HG03060 (cell line): Measurements from ENCODE around the gene GINS3.

ENCODE experiments used
- ATAC-seq: cut with Tn5 transposase; IDR thresholded peaks from one replicate; pipeline ENCODE4 v1.9.1; 2021; ENCODE audit warnings: low read depth, moderate number of reproducible peaks; ENCODE audit not compliant: unreplicated experiment

The GINS3 gene

DNA sequence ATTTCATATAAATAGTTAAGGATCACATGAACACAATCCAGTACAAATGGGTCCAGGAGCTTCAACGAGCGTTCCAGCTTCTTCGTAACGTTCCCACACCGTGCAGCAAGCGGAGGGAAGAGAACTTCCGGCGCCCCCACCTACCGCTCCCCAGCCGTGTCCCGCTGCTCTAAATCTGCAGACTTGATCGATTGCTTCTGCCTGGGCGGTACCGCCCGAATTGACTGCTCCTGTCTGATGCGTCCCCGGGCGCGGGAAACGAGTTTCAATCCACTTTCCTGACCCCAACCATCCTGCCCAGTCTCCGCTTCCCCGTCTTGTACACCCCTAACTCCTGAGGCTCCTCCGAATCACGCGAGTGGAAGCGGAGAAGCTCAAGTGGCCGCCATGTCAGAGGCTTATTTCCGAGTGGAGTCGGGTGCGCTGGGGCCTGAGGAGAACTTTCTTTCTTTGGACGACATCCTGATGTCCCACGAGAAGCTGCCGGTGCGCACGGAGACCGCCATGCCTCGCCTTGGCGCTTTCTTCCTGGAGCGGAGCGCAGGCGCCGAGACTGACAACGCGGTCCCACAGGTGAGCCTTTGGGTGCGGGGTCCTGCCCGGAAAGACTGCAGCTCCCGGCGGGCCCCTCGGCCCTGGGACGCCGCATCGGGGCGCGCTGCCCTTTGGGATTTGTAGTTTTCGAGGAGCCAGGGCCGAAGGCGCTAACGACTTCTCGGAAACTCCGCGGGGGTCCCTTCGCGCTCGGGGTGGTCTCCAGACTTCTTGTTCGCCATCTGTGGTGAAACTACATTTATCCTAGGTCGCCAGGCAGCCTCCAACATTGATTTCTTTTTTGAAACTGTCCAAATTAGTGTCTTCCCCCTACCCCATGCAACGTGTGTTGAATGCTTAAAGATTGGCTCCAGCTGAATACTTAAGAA, at the start of gene GINS3:
TSS of gene GINS3 (plus strand) at position 257 of the 923 bp plus-strand sequence. CDS start at position 388, 131 bp downstream.
- ATAC-seq, result peak; percentile 81

DNA sequence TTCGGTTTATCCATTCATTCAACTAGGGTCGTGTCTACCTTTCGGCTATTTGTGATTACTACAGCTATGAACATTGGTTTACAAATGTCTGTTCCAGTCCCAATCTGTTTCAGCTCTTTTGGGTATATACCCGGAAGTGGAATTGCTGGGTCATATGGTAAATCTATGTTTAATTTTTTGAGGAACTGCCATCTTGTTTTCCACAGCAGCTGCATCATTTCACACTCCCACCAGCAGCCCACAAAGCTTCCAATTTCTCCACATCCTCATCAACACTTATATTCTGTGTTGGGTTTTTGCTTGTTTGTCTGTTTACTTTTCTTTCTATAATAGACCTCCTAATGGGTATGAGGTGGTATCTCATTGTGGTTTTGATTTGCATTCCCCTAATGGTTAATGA, 48.7 kb upstream of the GINS3 start:
- no peak for ATAC-seq

DNA sequence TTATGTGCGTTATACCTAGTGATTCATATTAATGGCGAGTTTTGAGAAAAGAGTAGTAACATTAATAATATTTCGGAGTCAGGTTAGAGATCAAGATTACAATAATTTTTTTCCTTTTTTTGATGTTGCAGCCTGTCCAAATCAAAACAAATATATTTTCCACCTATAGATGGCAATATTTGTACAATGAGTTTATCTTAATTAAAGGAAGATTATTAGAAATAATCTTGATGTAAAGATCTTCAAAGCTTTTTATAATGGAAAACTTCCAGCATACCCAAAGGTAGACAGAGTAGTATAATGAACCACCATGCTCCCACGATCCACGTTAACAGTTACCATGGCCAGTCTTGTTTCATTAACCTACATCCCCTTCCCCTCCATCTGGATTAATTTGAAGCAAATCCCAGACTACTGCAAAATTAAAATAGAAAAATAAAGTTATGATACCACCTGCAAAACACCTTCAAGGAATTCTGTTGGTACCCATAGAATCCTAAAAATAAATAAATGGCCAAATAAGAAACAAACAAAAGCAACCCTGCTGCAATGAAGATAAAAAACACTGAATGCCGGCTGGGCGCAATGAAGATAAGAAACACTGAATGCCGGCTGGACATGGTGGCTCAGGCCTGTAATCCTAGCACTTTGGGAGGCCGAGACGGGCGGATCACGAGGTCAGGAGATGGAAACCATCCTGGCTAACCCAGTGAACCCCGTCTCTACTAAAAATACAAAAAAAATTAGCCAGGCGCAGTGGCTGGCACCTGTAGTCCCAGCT, 46.5 kb upstream of the GINS3 start:
- no peak for ATAC-seq

DNA sequence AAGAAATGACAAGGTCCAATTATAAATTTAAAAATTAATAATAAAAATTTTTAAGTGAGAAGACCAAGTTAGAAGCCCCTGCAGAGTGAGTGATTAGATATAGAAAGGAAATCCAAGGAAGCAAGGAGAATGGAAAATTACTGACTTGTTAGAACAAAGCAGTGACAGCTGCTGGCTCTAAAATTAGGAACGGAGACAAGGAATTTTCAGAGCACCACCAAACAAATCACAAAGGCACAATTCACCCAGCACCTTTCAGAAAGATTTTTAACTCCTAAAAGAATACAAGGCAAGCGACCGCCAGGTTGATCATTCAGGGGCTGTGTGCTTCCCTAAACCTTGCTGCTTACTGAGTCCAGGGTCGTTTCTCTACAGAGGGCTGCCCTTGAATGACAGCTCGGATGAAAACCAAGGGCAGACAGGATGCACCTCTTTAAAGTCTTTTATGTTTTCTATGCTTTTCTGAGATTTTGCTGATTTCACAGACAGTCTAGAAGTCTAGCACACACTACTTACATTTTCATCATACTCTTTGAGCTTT, 45.4 kb upstream of the GINS3 start:
- no peak for ATAC-seq

DNA sequence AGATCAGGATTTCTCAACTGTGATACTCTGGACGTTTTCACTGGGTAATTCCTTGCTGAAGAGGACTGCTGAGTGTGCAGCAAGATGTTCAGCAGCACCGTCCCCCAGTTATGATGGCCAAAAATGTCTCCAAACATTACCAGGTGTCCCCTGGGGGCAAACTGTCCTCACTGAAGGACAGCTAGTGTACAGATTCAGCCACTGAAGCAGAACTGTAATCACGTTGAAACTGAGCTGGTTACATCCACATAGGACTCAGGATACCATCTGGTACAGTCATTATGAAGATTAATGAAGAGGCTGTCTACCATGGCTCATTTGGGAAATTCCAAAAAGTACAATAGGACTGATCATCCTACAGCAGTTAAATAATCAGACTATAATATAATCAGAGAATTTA, 43.3 kb upstream of the GINS3 start:
- no peak for ATAC-seq

GRCh38 chr16:58352690-58353089, 39.6 kb upstream of the GINS3 start:
- no peak for ATAC-seq

DNA sequence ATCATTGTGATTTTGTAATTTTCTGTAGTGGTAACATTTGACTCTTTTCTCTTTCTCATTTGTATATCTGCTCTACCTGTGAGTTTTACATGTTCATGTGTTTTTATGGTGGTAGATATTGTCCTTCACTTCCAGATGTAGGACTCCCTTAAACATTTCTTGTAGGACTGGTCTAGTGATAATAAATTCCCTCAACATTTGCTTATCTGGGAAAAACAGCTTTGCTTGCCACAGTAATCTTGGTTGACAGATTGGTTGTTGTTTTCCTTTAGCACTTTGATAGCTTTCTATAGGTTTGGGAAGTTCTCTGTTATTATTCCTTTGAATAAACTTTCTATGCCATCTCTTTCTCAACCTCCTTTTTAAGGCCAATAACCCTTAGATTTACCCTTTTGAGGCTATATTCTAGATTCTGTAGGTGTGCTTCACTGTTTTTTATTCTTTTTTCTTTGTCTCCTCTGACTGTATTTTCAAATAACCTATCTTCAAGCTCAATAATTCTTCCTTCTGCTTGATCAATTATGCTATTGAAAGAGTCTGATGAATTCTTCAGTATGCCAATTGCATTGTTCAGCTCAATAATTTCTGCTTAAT, 32.1 kb upstream of the GINS3 start:
- no peak for ATAC-seq

DNA sequence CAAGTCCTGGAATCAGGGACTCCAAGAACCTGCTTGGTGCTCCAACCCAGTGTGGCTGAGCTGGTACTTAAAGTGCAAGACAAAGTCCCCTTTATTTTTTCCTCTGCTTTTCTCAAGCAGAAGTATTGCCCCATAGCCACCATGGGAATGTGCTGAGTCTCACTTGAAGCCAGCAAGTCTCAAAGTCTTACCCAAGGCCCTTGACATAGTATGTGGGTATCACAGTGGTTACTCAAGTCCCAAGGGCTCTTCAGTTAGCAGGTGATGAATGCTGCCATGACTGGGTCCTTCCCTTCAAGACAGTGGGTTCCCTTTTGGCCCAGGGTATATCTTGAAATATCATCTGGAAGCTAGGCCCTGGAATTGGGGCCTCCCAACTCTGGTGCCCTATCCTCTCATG, 30.5 kb upstream of the GINS3 start:
- ATAC-seq, result no peak

- no peak for ATAC-seq
Measured at GRCh38 chr16:58363746-58364393, 28.4 kb upstream of the GINS3 start.

DNA sequence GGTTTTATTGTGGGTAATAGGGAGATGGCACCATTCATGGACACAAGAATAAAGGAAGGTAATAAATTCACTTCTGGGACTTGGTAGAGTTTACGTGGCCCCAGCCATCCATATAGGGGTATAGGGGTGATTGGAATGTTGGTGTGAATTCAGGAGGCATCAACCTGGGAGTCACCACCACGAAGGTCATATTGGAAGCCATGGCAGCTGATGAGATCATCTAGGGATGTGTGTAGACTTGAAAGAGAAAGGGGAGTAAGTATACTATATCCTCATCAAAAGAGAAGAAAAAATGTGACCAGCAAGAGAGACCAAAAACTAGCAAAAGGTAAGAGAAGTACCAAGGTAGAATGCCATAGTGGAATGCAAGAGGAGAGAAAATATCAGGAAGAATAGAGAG, 26.6 kb upstream of the GINS3 start:
- no peak for ATAC-seq

GRCh38 chr16:58366247-58367031, 25.8 kb upstream of the GINS3 start:
- ATAC-seq, result no peak

GRCh38 chr16:58367252-58367651, 25.0 kb upstream of the GINS3 start:
- ATAC-seq, result no peak

DNA sequence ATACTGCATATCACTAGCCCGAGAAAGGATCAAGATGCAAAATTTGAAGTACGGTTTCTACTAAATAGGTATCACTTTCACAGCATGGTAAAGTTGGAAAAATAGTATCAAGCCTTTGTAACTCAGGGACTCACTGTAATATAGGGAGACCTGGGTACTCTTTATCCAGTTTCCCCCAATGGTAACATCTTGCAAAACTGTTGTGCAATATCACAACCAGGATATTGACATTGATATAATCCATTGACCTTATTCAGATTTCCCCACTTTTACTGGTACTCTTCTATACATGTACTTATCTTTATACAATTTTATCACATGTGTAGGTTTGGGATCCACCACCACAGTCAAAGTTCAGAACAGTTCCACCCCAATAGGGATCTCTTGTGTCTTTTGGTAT, 20.4 kb upstream of the GINS3 start:
- ATAC-seq, result no peak

DNA sequence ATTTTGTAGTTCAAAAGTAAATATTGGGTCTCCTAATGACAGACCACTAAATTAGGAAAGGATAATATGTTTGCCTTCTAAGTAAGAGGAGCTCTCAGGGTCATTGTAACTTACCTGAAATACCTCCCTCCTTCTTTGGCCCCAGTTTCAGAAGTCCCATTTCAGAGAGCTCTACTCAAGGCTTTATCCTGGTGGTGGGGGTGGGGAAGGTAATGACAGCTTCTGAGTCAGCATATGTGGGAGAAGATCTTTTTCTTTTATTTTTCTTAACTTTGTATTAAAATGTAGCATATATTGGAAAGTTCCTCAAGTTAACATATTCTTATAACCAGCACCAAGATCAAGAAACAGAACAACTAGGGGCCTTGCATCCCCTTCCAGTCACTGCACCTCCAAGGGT, 16.9 kb upstream of the GINS3 start:
- ATAC-seq, result no peak

DNA sequence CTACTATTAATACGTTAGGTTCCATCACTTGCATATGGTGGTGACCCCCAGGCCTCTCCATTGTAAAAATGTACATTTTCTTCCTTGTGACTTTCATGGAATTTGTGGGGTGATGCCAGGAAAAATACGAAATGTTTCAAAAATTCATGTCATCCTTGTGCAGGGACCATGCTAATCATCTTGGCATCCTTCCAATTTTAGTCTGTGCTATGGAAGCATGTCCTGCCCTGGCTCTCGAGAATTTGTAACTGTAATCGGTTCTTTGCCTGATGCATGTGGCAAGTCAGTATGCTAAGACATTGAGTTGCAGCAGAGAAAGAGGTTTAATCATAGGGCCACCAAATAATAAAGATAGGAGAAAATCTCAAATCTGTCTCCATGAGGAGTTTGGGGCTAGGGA, 14.3 kb upstream of the GINS3 start:
- no peak for ATAC-seq

GRCh38 chr16:58378401-58378800, 13.9 kb upstream of the GINS3 start:
- ATAC-seq, result no peak

GRCh38 chr16:58379736-58380135, 12.5 kb upstream of the GINS3 start:
- ATAC-seq, result no peak

- no peak for ATAC-seq
Measured at GRCh38 chr16:58381661-58382060, 10.6 kb upstream of the GINS3 start.

- no peak for ATAC-seq
Measured at GRCh38 chr16:58384437-58385055, 7.7 kb upstream of the GINS3 start.
